GM18517 (cell line): ENCODE results near the gene OR6K6.

Source experiments
- ATAC-seq: cut with Tn5 transposase; IDR thresholded peaks from one replicate; pipeline ENCODE4 v1.9.1; 2021; ENCODE audit warnings: mild to moderate bottlenecking, moderate library complexity; ENCODE audit not compliant: unreplicated experiment

Gene OR6K6, protein sequence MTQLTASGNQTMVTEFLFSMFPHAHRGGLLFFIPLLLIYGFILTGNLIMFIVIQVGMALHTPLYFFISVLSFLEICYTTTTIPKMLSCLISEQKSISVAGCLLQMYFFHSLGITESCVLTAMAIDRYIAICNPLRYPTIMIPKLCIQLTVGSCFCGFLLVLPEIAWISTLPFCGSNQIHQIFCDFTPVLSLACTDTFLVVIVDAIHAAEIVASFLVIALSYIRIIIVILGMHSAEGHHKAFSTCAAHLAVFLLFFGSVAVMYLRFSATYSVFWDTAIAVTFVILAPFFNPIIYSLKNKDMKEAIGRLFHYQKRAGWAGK

DNA sequence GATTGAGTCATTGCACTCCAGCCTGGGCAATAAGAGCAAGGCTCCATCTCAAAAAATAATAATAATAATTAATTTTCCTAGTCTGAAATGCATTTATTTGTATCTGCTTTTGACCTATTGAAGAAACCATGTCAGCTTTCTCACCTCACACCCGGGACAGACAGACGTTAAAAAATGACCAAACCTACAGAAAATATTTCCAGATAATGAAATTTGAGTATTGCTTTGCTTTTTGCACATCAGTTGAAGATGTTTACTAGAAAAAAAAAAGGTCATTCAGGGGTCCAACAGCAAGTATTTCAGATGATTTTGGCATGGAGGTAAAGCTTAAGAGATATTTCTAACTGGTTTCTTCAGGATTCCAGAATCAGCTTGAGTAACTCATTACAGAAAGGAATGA is at the start of gene OR6K6:
OR6K6 (plus strand) TSS at position 301 of the 400 bp plus-strand sequence. CDS start 168 bp downstream, outside the sequence.
- ATAC-seq: no peak

DNA sequence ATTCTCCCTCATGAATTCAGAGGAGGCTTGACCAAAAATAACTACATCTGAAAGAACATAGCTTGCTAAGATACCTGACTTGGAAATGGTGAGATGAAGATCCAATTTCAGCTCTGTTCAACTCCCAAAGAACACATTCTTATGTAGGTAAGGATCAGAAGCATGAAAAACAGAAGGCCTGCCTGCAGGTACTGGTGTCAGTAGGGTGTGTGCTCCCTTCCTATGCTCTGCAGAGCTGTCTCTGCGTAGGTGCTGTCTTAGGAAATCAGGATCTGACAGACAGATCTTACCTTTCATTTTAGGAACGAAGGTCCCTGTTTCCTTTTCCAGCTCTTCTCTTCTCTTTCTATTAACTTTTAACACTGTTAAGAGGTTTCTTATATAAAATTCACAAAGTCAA is 48.4 kb upstream of the OR6K6 start:
- no peak for ATAC-seq

DNA sequence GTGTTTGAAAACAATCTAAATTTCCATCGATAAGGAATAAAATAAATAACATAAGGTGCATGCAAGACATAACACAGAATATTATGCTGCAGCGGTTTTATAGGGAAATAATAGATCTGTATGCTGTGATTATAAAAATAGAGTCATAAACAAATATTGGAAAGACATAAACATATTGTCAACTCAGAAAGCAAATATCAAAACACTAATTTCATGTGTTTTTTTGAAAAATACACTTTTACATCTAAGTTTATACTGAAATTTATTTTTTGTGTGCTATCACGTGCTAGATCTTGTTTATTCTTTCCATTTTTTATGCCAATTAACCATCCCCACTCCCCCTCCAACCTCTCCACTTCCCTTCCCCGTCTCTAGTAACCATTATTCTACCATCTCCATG is 43.4 kb upstream of the OR6K6 start:
- no peak for ATAC-seq

DNA sequence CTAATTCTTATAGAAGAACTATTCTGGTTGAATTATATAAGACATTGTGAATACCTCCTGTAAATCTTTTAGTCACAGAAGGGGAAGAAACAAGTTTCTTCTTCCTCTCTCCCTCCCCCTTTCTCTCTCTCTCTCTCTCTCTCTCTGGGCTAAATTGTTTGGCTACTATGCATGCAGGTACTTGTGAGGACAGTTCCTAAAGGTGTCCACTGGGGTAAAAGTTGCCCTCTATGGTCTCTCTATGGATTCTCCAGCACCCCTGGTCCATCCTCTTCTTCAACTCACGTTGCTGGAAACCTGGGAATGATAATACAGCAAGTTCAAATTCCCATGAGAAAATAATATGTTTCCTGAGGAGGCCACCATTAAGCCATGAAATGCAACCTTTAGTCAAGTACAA is 39.8 kb upstream of the OR6K6 start:
- ATAC-seq: no peak

DNA sequence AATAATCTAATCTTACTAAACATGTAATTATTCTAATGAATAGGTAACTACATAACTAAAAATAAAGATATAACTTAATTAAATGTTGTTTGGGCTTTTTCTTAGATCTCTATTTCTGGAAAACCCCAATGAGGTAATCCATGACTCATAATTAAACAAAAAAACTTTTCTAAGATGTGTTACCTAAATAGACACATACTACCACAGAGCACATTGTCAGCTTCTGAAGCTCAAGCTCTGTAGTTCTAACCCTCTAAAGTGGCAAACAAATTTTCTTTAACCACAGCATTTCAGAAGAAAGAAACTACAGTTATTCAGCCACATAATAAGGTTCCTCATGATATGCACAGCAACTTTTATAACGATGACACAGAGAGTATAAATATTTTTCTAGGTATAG is 38.2 kb upstream of the OR6K6 start:
- ATAC-seq: no peak

DNA sequence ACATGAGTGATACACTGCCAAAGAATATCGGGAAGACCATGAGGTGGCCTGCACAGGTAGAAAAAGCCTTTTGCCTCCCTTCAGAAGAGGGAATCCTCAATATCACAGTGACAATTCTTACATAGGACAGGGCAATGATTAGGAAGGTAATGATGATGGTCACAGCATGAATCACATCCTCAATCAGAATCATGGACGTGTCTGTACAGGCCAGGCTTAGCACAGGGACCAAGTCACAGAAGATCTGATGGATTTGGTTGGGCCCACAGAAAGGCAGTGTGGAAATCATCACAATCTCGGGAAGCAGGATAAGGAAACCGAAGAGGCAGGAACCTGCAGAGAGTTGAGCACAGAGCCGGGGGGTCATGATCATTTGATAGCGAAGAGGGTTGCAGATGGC is 37.2 kb upstream of the OR6K6 start:
- ATAC-seq: no peak

DNA sequence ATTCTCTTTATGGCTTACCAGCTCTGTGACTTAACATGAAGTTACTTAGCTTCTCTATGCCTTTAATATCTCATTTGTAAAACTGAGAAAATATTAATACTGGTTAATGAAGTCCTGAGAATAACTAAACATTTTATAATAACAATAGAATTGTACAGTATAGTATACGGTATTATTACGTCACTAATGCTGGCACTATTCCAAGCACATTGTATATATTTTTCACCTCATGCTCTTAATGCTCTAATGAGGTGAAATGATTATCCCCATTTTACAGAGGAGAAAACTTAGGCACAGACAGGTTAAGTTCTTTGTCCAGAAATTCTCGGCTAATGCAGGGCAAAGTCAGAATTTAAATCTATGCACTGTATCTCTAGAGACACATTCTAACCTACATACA is 34.9 kb upstream of the OR6K6 start:
- no peak for ATAC-seq

DNA sequence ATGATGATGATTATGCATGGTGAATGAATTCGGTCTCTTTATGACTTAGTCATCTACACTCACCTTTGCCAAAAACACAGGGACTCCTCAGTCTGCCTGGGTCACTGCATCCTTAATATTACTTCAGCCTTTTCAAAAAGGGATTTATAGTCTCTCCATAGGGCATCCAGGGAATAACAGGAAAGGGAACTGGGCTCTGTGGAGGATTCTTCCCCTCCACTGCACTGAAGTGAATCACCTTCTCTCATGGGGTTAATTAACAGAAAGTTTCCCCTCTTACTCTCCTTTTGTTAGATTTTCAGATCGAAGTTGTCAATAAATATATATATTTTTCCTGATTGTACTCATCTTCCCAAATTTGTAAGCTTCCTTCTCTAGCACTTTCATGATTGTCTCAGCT is 33.9 kb upstream of the OR6K6 start, which contains the start of gene OR6K3:
OR6K3 (minus strand) TSS at position 101 of the 400 bp plus-strand sequence. CDS start 2,605 bp downstream, outside the sequence.
- no peak for ATAC-seq

DNA sequence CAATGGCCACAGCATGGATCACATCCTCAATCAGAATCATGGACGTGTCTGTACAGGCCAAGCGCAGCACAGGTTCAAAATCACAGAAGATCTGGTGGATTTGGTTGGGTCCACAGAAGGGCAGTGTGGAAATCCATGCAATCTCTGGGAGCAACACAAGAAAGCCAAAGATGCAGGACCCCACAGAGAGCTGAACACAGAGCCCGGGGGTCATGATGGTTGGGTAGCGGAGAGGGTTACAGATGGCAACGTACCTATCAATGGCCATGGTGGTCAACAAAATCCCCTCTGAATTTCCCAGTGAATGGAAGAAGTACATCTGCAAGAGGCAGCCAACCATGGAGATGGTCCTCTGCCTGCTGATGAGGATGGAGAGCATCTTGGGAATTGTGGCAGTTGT is 30.1 kb upstream of the OR6K6 start:
- no peak for ATAC-seq

DNA sequence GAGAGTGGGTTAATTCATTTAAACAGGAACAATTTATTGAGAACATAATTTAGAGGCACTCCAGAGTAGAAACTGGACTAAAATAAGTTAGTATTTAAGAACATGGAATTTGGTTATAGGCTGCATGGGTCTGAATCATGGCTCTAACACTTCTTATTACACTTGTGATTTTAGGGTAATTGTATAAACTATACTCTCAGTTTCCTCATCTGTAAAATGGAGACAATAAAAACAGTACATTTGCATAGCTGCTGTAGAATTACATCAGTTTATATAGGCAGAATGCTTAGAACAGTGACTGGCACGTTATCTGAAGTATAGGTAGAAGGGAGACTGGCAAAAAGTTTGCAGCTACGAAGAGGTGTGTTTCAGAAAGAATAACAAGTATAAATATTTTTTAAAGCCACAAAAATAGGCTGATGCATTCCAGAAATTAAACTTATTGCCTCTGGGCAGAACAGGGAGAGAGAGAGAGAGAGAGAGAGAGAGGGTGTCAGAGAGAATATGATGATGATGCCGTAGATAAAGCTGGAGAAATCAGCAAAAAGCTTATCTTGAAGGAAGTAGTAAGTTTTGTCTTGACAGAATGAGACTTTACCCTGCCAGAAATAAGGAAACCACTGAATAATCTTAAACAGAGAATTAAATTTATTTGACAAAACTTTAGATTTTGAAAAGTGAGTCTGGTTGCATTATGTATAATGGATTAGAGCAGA is 25.9 kb upstream of the OR6K6 start:
- no peak for ATAC-seq

DNA sequence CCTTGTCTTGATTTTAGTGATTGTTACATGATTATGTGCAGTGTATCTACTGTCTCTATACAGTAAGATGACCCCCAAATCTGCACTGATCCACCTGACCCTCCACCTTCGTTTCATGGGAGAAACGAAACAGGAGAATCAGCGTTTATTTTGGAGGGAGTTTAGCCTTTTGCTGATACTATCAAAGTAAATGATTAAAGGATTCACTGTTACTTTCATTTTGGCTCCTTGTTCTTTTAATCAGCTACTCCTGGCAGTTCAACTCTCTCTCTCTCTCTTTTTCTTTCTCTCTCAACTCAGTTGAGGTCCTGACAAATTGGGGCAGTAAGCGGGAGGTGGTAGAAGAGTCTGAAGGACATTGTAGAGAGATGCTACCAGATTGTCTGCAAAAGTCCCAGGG is 24.1 kb upstream of the OR6K6 start:
- ATAC-seq: no peak

DNA sequence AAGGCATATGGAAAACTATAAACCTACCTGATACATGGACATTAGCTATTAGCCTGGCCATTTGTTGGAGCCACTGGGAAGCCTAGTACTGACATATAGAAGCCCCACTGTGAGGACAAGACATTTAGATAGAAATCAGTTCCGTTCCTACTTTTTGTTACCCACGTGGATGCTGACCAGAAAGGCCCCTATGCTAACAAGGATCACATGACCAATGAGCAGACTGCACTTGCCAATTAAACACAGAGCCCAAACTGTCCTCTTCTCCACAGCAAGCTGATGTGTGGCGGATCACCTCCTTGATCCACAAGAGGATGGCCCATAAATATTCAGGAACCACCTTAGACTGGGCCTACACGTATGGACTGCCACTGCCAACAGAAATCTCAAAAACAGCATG is 22.8 kb upstream of the OR6K6 start:
- ATAC-seq: no peak

DNA sequence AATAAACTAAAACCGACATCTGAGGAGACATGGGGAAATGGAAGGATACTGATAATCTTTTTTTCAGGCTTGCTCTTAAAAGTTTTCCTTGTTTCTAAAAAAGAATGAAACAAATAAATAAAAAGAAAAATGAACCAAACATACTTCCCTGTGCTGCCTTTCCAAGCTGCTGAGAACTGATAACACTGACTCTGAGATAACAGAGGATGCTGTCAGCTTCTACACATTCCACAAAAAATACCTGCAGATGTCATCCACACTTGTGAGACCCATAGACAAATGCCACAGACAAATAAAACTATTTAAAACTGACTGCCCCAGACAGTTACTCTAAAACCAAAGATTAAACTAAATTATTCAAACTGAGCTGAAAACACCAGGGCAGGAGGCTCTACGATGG is 22.0 kb upstream of the OR6K6 start:
- no peak for ATAC-seq

DNA sequence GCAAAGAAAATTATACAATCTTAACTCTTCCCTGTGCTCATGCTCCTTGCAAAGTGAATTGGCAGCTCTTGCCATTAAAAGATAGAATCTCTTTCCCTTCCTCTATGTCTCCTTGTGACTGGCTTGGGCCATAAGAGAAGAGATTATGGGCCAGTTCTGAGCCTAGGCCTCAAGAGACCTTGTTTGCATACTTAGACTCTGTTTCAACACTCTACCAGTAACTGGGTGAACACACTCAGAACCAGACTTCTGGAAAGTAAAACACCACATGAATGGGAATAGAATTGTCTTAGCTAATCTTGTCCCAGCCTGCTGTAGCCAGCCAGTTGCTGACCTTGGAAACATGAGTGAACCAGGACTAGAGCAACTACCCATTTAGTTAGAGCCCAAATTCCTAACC is 18.7 kb upstream of the OR6K6 start:
- ATAC-seq: no peak

DNA sequence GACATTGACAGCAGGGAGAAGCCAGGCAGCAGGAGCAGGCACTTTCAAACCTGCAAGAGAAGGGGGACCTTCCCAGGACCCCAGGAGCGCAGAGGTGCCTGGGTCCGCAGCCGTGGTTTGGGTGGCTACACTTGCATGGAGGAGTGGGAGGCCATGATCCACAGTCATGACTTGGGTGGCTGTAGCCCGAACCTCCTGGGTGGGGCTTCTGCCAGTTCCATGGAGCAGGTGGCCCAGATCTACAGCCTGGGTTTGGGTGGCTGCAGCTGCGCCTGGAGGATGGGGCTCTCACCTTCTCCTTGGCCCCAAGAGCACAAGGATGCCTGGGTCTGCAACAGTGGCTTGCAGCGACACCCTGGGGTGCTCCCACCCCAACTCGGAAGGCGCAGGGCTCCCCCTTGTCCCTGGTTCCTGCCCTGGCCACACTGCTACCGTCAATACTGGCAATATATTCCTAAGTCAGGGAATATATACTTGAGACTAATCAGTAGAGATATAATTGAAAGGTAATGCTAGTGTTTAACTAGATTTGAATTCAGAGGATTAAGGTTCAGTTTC is 2.3 kb upstream of the OR6K6 start:
- ATAC-seq: no peak

DNA sequence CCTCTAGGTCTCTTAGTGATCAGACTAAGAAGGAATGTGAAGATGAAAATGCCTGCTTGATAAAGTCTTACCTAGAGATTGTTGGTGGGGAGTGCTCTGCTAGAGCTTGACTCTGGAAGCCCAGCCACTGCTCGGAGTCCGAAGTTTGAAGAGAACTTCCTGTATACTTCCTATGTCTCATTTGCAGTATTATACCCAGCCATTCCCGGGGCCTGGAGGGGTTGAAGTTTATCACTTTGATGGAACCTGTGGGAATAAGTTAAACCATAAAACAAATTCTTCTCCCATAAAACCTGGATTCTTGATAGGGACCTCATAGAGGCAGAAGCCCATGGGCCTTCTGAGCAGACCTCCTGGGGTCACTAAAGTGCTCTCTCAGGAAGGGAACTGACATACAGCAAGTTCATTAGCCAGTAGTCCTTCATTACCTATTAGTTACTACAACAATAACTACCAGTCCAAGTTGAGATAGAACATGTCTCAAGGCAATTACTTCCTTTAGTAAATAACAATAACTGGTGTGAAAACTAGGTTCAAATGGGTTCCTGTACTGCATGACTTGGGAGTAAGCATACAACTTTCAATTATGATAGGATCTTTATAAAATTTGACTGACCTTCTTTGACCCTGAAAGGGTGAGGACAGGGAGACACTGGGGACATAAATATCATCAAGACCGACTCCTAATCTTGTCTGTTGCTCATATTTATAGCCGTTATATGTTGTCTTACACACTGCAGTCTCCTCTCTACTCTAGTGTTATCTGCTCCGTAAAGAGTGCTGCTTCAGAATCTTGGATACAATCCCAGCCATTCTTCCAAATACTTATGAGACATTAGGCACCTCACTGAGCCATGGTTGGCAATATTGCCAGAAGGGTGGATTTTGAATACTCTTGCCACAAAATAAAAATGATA is 17.7 kb downstream of the OR6K6 start, which contains the start of gene OR6N1:
OR6N1 (minus strand) TSS at position 246 of the 917 bp plus-strand sequence. CDS start 5,513 bp downstream, outside the sequence.
- ATAC-seq: no peak

DNA sequence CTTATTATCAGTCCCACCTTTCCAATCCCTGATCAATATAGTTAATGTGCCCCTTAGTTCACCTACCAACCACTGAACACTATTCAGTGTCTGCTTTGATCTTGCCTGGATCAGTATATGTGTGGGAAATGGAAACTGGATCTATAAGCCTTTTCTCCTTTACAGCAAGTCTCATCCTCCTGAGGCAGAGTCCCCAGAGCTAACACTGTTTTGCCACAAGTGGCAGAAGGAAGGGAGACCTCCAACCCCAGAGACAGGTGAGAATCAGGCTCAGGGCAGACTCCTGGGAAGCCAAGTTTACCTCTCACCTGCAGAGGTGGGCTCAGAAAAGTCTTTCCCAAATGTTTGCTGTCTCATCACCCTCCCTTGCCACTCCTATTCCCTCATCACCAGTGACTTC is 26.6 kb downstream of the OR6K6 start, which contains the start of gene OR6N2:
OR6N2 (minus strand) TSS at position 101 of the 400 bp plus-strand sequence. CDS start 3,569 bp downstream, outside the sequence.
- ATAC-seq: no peak

DNA sequence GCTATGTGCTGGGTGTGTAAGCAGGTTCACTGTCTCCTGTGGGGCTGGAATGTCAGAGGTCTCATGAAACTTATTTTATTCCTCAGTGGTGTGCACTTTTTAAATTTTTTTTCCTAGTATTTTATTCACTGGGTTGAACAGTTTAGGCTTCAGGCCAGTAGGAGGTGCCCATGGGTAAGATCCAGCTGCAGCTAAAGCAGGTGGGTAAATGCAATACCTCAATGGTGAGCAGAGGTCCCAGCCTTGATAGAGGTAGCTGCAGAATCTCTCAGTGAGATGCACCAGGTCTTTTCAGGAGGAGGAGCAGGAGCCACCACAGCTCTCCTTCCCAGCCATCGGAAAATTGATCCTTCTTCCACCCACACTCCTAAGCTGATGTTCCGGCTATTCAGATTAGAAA is 39.1 kb downstream of the OR6K6 start:
- no peak for ATAC-seq

DNA sequence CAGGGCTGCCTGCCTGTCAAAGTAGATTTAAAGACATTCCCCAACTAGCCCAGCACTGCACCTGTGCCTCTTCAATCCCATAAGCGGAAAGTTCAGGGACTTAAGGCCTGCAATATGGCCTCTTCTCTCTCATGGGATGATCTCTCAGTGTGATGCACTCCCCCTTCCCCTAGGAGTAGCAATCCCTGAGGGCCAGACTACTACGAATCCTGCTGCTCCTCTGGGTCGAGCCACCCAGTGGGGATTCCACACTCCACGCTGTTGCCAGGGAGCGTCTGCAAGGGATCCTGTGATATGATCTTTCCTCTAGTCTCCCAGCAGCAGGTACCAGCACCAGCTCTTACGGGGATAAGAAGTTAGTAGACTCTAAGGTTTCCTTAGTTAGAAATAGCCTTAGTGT is 39.7 kb downstream of the OR6K6 start:
- ATAC-seq: no peak

DNA sequence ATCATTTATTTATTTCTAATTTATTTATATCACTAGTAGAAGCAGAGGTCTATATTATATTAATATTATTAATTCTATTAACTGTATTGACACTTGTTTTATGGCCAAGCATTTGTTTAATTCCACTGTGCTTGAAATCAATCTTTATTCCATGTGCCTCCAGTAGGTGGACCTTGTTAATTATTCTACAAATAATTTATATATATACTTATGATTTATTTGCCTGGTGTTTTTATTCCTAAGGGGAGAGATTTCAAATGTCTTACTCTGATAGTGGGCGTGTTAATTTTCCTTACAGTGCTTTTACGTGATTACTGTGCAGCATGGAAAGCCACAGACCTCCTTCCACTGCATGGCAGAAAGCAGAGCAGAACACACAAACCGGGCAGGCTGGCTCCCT is 44.0 kb downstream of the OR6K6 start:
- no peak for ATAC-seq

DNA sequence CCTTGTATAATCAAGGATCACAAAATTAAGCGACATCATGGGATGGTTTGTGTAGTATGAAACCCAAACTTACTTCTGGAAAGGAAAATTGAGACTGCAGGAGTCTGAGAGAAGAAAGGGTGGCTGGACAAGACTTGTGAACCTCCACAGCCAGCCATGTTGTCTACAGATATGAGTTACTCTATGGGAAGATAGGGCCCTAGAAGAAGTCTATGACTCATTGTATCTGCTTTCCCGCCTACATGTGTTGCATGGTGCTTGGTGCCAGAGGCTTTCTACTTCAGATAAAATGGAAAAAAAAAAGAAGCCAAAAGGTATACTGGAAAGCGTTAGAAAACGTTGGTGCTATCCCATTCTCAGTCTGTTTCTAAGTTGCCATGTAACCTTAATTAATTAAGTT is 45.2 kb downstream of the OR6K6 start:
- no peak for ATAC-seq
